HCT116 (cell line): Measurements from ENCODE around the gene CELF4.

ENCODE experiments used
- CEBPB ChIP-seq: IDR thresholded peaks from 2 replicates; pipeline ENCODE4 v1.6.1; 2012; ENCODE audit warnings: low read depth
- CTCF ChIP-seq, 3 experiments: fragments of 200-600 bp in 1 of 3; sonication (generic) in 1 of 3; IDR thresholded peaks in 2 of 3; conservative IDR thresholded peaks in 1 of 3; 2 replicates each; pipeline ENCODE4 v1.5.1; 2012 to 2017; ENCODE audit warnings: low read depth in 2 of 3, low read length in 2 of 3, antibody characterized with exemption in 1 of 3, borderline replicate concordance in 1 of 3, control low read depth in 1 of 3, mild to moderate bottlenecking in 1 of 3, mixed read lengths in 1 of 3, mixed run types in 1 of 3, moderate library complexity in 1 of 3; ENCODE audit not compliant: insufficient read depth in 1 of 3
- EZH2 ChIP-seq: fragments of 200-600 bp; sonication (generic); IDR thresholded peaks from 2 replicates; pipeline ENCODE4 v1.6.1; 2017; ENCODE audit warnings: antibody characterized with exemption, mixed run types
- MAX ChIP-seq: IDR thresholded peaks from 2 replicates; pipeline ENCODE4 v1.6.1; 2012
- POLR2A ChIP-seq: IDR thresholded peaks from 2 replicates; pipeline ENCODE4 v1.7.0; 2011; ENCODE audit warnings: borderline replicate concordance; ENCODE audit not compliant: insufficient read depth, insufficient read length; ENCODE audit errors: extremely low read depth
- SRF ChIP-seq: IDR thresholded peaks from 2 replicates; pipeline ENCODE4 v1.6.1; 2012; ENCODE audit warnings: low read depth
- YY1 ChIP-seq: IDR thresholded peaks from 2 replicates; pipeline ENCODE4 v1.6.1; 2011; ENCODE audit warnings: low read length, low read depth, moderate library complexity, mild to moderate bottlenecking; ENCODE audit not compliant: insufficient replicate concordance; ENCODE audit errors: extremely low read depth

- TF ChIP-seq CTCF (IDR thresholded peaks at IDR 0.05 in 2 of 3, conservative IDR thresholded peaks at IDR 0.05 in 1 of 3; ENCODE audit: borderline replicate concordance in 1 of 3, insufficient read depth in 1 of 3, low read depth in 2 of 3, low read length in 2 of 3) (no peak), SRF (no peak), CEBPB (no peak), MAX (no peak), POLR2A (no peak), EZH2 (no peak), YY1 (no peak)
Observed at GRCh38 chr18:37519510-37520135, 46.0 kb downstream of the CELF4 start.
